Testis (tissue), 2 donors: ENCODE data around the gene EPB41.
"Not testable (repeated sequence)": the region's sequence is repeated elsewhere in the genome, so short reads cannot be mapped to it uniquely, and the experiment has no call there.

Experiments used
- POLR2A ChIP-seq: fragments of 450-650 bp; IDR thresholded peaks from one replicate; pipeline ENCODE4 v1.6.1; 2017; ENCODE audit warnings: antibody characterized with exemption, mild to moderate bottlenecking, moderate library complexity
- TF ChIP-seq, protein P1 (sequence below), 3 experiments: fragments of 450-650 bp in 2 of 3; fragments of 200-600 bp in 1 of 3; sonication (generic) in 1 of 3; IDR thresholded peaks; one replicate each; pipeline ENCODE4 v1.5.1; 2016 to 2019; ENCODE audit warnings: antibody characterized with exemption in 3 of 3, mild to moderate bottlenecking in 2 of 3, moderate library complexity in 1 of 3

DNA sequence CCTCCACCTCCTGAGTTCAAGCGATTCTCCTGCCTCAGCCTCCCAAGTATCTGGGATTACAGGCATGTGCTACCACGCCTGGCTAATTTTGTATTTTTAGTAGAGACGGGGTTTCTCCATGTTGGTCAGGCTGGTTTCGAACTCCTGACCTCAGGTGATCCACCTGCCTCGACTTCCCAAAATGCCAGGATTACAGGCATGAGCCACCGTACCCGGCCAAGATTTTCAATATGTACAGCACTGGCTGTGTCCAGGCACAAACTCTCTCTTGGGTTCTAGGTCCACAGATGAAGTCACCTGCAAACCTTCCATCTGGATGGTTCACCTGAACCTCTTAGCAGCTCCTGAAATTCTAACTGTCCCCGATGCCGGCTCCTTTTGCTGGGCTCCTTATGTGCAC is 236.0 kb downstream of the EPB41 start:
- TF ChIP-seq, protein P1, sequence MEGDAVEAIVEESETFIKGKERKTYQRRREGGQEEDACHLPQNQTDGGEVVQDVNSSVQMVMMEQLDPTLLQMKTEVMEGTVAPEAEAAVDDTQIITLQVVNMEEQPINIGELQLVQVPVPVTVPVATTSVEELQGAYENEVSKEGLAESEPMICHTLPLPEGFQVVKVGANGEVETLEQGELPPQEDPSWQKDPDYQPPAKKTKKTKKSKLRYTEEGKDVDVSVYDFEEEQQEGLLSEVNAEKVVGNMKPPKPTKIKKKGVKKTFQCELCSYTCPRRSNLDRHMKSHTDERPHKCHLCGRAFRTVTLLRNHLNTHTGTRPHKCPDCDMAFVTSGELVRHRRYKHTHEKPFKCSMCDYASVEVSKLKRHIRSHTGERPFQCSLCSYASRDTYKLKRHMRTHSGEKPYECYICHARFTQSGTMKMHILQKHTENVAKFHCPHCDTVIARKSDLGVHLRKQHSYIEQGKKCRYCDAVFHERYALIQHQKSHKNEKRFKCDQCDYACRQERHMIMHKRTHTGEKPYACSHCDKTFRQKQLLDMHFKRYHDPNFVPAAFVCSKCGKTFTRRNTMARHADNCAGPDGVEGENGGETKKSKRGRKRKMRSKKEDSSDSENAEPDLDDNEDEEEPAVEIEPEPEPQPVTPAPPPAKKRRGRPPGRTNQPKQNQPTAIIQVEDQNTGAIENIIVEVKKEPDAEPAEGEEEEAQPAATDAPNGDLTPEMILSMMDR (IDR thresholded peaks at IDR 0.05) = not testable (repeated sequence)
- TF ChIP-seq POLR2A = not testable (repeated sequence)
